Sigmoid colon (tissue), 7 donors: ENCODE data around the gene ATP6V1F. TPM values are rescaled to one million over a fixed set of nuclear protein-coding genes. Genes with fewer than 3 reads are reported as not detected.

Experiments
- DNase-seq: peaks from one replicate; pipeline ENCODE4 v3.0.0-alpha.2; 2019
- H3K27ac ChIP-seq, 4 donors: fragments of 200-600 bp; sonication (generic); one replicate each; pipeline ENCODE4 v1.5.1; 2016 to 2019; ENCODE audit warnings: mild to moderate bottlenecking in 1 of 4
- H3K27me3 ChIP-seq, 3 donors: fragments of 200-600 bp; sonication (generic); one replicate each; pipeline ENCODE4 v1.5.1; 2019; ENCODE audit warnings: mild to moderate bottlenecking in 1 of 3
- H3K36me3 ChIP-seq, 4 donors: fragments of 200-600 bp; sonication (generic); one replicate each; pipeline ENCODE4 v1.5.1; 2016 to 2019
- H3K4me1 ChIP-seq, 4 donors: fragments of 200-600 bp; sonication (generic); one replicate each; pipeline ENCODE4 v1.5.1; 2017 to 2019
- H3K4me3 ChIP-seq, 4 donors: fragments of 200-600 bp; sonication (generic); one replicate each; pipeline ENCODE4 v1.5.1; 2017 to 2019; ENCODE audit warnings: mild to moderate bottlenecking in 2 of 4, moderate library complexity in 1 of 4
- H3K9me3 ChIP-seq, 4 donors: fragments of 200-600 bp in 3 of 4; sonication (generic) in 3 of 4; one replicate each; pipeline versions ENCODE4 v1.5.1 to v1.6.1; 2013 to 2019
- EP300 ChIP-seq, 4 donors: sonication (generic); formaldehyde crosslinking; IDR thresholded peaks; one replicate each; pipeline ENCODE4 v1.6.1; 2017; ENCODE audit warnings: antibody characterized with exemption in 4 of 4
- POLR2A ChIP-seq, 2 donors: fragments of 450-650 bp; IDR thresholded peaks; one replicate each; pipeline ENCODE4 v1.6.1; 2016; ENCODE audit warnings: antibody characterized with exemption in 2 of 2, mild to moderate bottlenecking in 2 of 2, moderate library complexity in 2 of 2
- POLR2AphosphoS5 ChIP-seq, 4 donors: sonication (generic); formaldehyde crosslinking; IDR thresholded peaks; one replicate each; pipeline ENCODE4 v1.6.1; 2017; ENCODE audit warnings: antibody characterized with exemption in 4 of 4
- WGBS, 2 donors: extraction: QIAGEN DNeasy Blood & Tissue Kit; methylation state at CpG; one replicate each; pipeline ENCODE4 v1.1.7; 2013; 5-methylcytosine and 5-hydroxymethylcytosine counted together
- intact Hi-C: fragments of 100-400 bp; cut with DNase I; formaldehyde crosslinking; loops from one replicate; pipeline ENCODE4 v1.15.1; 2023
- polyA plus RNA-seq, 3 donors: library from polyadenylated mRNA; stranded (reverse); fragments of 200-250 nt; gene quantifications; one replicate each; pipeline ENCODE4 v1.2.3, GENCODE V29; 2013
- total RNA-seq, 4 donors: library from RNA; depleted of rRNA; stranded (reverse); fragments of >200 nt; gene quantifications; one replicate each; pipeline ENCODE4 v1.1.0, GENCODE V29; 2016
- TF ChIP-seq, protein P1 (sequence below), 4 experiments: fragments of 450-650 bp in 3 of 4; fragments of 200-600 bp in 1 of 4; IDR thresholded peaks; one replicate each; pipeline ENCODE4 v1.5.1; 2016 to 2019; ENCODE audit warnings: antibody characterized with exemption in 4 of 4, mild to moderate bottlenecking in 3 of 4, moderate library complexity in 2 of 4
- donor health status: healthy with polysubstance abuse.
- donor health status: Bipolar disorder and iron deficiency.
- donor health status: healthy.

ATP6V1F gene
- total and polyA plus RNA-seq, 7 donors: 96.7 to 214 (median 138) TPM

DNA sequence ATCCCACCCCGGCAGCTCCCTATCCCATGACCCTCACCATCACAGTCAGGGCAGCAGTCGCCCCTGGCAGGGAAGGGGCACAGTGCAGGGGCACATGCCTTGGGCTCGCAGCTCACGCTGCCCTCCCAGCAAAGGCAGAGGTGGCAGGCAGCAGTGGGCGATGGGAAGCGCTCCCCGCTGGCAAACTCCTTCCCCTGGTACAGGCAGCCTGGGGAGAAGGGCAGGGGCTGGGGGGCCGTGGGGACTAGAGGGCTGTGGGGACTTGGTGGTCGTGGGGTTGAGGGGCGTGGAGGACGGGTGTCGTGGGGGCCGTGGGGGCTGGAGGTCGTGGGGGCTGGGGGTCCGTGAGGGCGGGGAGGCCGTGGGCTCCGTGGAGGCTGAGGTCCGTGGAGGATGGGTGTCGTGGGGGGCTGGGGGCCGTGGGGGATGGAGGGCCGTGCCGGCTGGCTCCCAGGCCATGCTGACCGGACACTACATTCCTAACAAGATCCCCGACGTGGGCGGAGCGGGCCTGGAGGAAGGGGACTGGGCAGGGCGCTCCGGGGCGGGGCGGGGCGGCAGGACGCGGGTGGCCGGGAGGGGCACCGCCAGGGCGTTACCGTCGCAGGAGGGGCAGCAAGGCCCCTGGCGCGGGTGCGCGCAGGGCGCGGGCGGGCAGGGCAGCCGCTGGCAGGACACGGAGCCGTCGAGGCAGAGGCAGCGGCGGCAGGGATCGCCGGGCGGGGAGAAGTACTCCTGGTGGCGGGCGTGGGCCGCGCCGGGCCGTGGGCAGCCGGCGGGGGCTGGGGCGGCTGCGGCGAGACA lies 27.9 kb downstream of the ATP6V1F start:
- Histone ChIP-seq H3K4me3 (peak overlapping the region in 3 of 4 donors; percentile 25 to 31 (median 31)), H3K27ac (no peak overlapping the region), H3K36me3 (no peaks in the 10 kb centered on the region), H3K27me3 (peaks cover 12 to 38% (median 19%) of the 10 kb centered on the region in 3 donors), H3K9me3 (no peaks in the 10 kb centered on the region), H3K4me1 (peaks cover 0 to 10% (median 6%) of the 10 kb centered on the region in 4 donors)
- no peak for TF ChIP-seq POLR2AphosphoS5 (IDR thresholded peaks at IDR 0.05)
- TF ChIP-seq, protein P1, sequence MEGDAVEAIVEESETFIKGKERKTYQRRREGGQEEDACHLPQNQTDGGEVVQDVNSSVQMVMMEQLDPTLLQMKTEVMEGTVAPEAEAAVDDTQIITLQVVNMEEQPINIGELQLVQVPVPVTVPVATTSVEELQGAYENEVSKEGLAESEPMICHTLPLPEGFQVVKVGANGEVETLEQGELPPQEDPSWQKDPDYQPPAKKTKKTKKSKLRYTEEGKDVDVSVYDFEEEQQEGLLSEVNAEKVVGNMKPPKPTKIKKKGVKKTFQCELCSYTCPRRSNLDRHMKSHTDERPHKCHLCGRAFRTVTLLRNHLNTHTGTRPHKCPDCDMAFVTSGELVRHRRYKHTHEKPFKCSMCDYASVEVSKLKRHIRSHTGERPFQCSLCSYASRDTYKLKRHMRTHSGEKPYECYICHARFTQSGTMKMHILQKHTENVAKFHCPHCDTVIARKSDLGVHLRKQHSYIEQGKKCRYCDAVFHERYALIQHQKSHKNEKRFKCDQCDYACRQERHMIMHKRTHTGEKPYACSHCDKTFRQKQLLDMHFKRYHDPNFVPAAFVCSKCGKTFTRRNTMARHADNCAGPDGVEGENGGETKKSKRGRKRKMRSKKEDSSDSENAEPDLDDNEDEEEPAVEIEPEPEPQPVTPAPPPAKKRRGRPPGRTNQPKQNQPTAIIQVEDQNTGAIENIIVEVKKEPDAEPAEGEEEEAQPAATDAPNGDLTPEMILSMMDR (IDR thresholded peaks at IDR 0.05): no peak
- no peak for TF ChIP-seq EP300 (IDR thresholded peaks at IDR 0.05)
- no peak for TF ChIP-seq POLR2A (IDR thresholded peaks at IDR 0.05)
- intact Hi-C loops: no loop called here
- WGBS, 2 donors: 16 to 24% methylated on average over 67 of the region's 67 CpGs
- DNase-seq: peak; percentile 67

DNA sequence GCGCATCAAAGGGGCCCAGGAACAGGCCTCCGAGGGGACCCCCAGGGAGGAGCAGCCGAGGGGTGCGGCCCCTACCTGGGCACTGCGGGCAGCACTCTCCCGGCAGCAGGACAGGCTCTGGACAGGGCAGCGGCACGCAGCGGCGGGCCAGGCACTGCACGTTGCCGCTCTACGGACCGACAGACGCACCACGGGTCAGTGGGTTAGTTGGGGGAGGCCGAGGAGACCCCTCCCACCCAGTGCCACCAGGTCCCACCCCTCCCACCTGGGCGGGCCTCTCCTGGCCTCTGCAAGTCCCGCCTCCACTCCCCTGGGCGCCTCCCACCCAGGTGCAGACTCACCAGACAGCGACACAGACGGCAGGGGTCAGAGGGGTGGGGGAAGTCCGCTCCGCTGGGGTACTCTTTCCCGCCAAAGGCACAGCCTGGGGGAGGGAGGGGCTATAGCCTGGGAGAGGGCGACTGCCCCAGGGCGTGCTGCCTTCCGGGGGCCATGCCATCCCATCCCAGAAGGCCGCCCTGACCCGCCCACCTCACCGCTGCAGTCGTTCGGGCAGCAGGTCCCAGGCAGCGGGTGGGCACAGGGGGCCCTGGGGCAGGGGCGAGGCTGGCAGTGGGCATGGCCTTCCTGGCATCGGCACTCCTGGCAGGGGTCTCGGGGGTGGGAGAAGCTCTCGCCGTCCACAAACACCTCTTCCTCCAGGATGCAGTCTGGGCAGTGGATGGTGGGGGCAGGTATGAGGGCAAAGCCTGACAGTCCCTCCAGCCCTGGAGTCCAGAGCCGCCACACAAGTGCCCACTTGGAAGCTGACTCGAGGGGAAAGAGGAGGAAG lies 28.7 kb downstream of the ATP6V1F start:
- no peak overlapping the region for H3K27ac ChIP-seq
- H3K27me3 ChIP-seq: peaks cover 12 to 38% (median 19%) of the 10 kb centered on the region in 3 donors
- DNase-seq: peak; percentile 63
- H3K4me1 ChIP-seq: peaks cover 0 to 10% (median 6%) of the 10 kb centered on the region in 4 donors
- no peaks in the 10 kb centered on the region for H3K36me3 ChIP-seq
- intact Hi-C loops: no loop called here
- TF ChIP-seq EP300 (IDR thresholded peaks at IDR 0.05) (no peak), POLR2A (IDR thresholded peaks at IDR 0.05) (no peak), POLR2AphosphoS5 (IDR thresholded peaks at IDR 0.05) (no peak)
- TF ChIP-seq, protein P1 (IDR thresholded peaks at IDR 0.05): no peak
- 21 to 38% methylated on average over 41 of the region's 41 CpGs for WGBS, 2 donors
- H3K4me3 ChIP-seq: peak overlapping the region in 3 of 4 donors; percentile 25 to 31 (median 31)
- no peaks in the 10 kb centered on the region for H3K9me3 ChIP-seq

DNA sequence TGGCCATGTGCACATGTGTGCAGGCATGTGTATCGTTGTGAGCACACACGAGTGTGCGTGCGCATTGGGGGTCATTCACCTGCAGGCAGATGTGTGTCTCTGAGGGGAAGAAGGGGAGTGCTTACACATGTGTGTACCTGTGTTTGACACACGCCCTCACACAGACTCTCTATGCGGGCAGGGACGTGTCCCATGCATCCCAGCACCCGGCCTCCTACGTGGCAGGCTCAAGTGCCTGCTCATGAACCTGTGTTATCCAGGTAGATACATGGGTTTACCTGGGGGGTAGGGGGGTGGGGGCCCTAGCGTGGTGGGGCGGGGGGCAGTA lies 29.2 kb downstream of the ATP6V1F start:
- peaks cover 0 to 10% (median 6%) of the 10 kb centered on the region in 4 donors for H3K4me1 ChIP-seq
- WGBS, 2 donors: 63 to 87% methylated on average over 11 of the region's 11 CpGs
- no peaks in the 10 kb centered on the region for H3K9me3 ChIP-seq
- peak; percentile 53 for DNase-seq
- intact Hi-C loops: no loop called here
- H3K4me3 ChIP-seq: no peak overlapping the region
- TF ChIP-seq POLR2A (IDR thresholded peaks at IDR 0.05): no peak
- TF ChIP-seq, protein P1 (IDR thresholded peaks at IDR 0.05): no peak
- no peak overlapping the region for H3K27ac ChIP-seq
- peaks cover 12 to 33% (median 19%) of the 10 kb centered on the region in 3 donors for H3K27me3 ChIP-seq
- H3K36me3 ChIP-seq: no peaks in the 10 kb centered on the region

DNA sequence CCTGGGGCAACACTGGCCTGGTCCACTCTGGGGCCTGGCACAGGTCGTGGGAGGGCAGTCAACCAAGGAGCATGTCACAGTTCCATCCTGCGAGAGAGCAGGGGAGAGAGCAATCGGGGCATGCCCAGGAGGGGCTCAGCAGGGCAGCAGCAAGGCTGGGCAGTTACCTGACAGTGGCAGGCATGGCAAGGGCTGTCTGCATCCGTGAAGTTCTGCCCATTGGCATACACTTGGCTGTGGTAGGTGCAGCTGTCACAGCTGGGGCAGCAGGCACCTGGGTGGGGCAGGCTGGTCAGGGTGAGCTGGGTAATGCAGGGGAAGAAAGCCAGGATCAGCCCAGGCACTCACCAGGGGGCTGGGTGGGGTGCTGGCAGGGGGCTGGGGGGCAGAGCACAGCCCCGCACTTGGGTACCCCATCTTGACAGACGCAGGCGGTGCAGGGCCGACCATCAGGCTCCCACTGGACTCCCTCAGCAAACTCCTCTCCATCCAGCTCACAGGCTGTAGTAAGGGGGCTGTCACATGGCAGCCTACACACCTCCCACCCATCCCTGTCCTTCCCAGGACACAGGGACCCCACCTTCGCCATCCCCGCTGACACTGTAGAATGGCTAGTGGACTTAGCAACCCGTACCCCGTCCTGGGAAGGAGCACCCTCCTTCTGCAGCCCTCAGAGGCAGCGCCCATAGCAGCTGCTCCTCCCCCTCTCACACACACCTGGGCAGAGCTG lies 30.0 kb downstream of the ATP6V1F start:
- no peaks in the 10 kb centered on the region for H3K36me3 ChIP-seq
- TF ChIP-seq EP300 (IDR thresholded peaks at IDR 0.05) (no peak), POLR2A (IDR thresholded peaks at IDR 0.05) (no peak), POLR2AphosphoS5 (IDR thresholded peaks at IDR 0.05) (no peak)
- TF ChIP-seq, protein P1 (IDR thresholded peaks at IDR 0.05): no peak
- H3K27ac ChIP-seq: no peak overlapping the region
- no peak overlapping the region for H3K4me3 ChIP-seq
- peaks cover 0 to 10% (median 6%) of the 10 kb centered on the region in 4 donors for H3K4me1 ChIP-seq
- intact Hi-C loops: no loop called here
- peak; percentile 56 for DNase-seq
- no peaks in the 10 kb centered on the region for H3K9me3 ChIP-seq
- H3K27me3 ChIP-seq: peaks cover 12 to 33% (median 19%) of the 10 kb centered on the region in 3 donors
- WGBS, 2 donors: 35 to 83% methylated on average over 13 of the region's 13 CpGs
